Activated CD8-positive, alpha-beta memory T cell treated with anti-CD3 and anti-CD28 coated beads for 36 hours (primary cell): ENCODE measurements around the gene ARID3A. TPM values are rescaled to one million over a fixed set of nuclear protein-coding genes. Genes with fewer than 3 reads are reported as not detected.

ENCODE experiments used
- CTCF ChIA-PET: fragments of 350-600 bp; sonication (Branson Sonifier 250); formaldehyde crosslinking; loops from one replicate; lab custom pipeline; 2021; ENCODE audit warnings: antibody characterized with exemption; lab: Charles Lee
- POLR2A ChIA-PET: fragments of 350-600 bp; sonication (Branson Sonifier 250); formaldehyde crosslinking; loops from one replicate; lab custom pipeline; 2021; ENCODE audit warnings: antibody characterized with exemption; lab: Charles Lee
- total RNA-seq, 2 experiments: library from RNA; stranded (reverse); gene quantifications; one replicate each; pipeline ENCODE4 v1.2.3, GENCODE V29; 2021

Gene ARID3A
- total RNA-seq, 2 experiments from 2014 or later: 18.8 to 19.0 TPM

DNA sequence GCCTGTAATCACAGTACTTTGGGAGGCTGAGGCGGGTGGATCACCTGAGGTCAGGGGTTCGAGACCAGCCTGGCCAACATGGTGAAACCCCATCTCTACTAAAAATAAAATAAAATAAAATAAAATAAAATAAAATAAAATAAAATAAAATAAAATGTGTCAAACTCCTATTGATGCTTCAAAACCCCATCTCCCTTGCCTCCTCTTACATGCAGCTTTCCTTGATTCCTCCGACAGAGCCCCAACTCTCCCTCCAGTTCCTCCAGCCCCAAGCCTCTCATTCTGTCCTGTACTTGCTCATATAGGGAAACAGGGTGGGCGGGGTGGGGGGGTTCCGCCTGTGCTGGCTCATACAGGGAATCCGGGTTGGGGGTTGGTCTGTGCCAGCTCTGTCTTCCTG lies 99.2 kb downstream of the ARID3A start:
- ChIA-PET CTCF (interaction anchor here (0.7 to 1.4 kb wide), 4 partner anchors 14 to 41 kb away, joined by 3 to 5 read pairs (median 4); partner anchors contain the start of gene GRIN3B), POLR2A (interaction anchor here (3.0 kb wide), 1 partner anchor 42 kb away, joined by 14 read pairs; the partner anchor contains the start of gene ARHGAP45)

Other genes starting within 250 kb of the ARID3A start
- gene FSTL3, start 249.6 kb upstream of the ARID3A start, total RNA-seq: 1 to 10 TPM; 7.5 to 8.6 TPM
- not detected for gene PRSS57, start 230.6 kb upstream of the ARID3A start, total RNA-seq
- under 1 TPM in 1 of 2 experiments, not detected in 1; 0.13 TPM for gene PALM, start 217.1 kb upstream of the ARID3A start, total RNA-seq
- gene MISP, start 174.9 kb upstream of the ARID3A start, total RNA-seq: not detected
- gene PTBP1, start 128.6 kb upstream of the ARID3A start, total RNA-seq: 100 to 1,000 TPM; 872 to 908 TPM
- gene PLPPR3, start 104.1 kb upstream of the ARID3A start, total RNA-seq: not detected
- gene AZU1, start 98.2 kb upstream of the ARID3A start, total RNA-seq: not detected
- gene PRTN3, start 85.0 kb upstream of the ARID3A start, total RNA-seq: not detected
- gene ELANE, start 73.7 kb upstream of the ARID3A start, total RNA-seq: not detected
- gene CFD, start 66.4 kb upstream of the ARID3A start, total RNA-seq: 1 to 10 TPM; 1.4 to 1.7 TPM
- gene MED16, start 32.8 kb upstream of the ARID3A start, total RNA-seq: 10 to 100 TPM; 42.8 to 46.8 TPM
- gene RNU6-9, start 32.6 kb upstream of the ARID3A start, total RNA-seq: not detected
- gene R3HDM4, start 12.8 kb upstream of the ARID3A start, total RNA-seq: 10 to 100 TPM; 55.8 to 56.9 TPM
- 1 to 10 TPM; 6.7 to 7.2 TPM for gene KISS1R, start 8.7 kb upstream of the ARID3A start, total RNA-seq
- gene WDR18, start 58.3 kb downstream of the ARID3A start, total RNA-seq: 100 to 1,000 TPM; 121 to 126 TPM
- not detected for gene GRIN3B, start 74.4 kb downstream of the ARID3A start, total RNA-seq
- 100 to 1,000 TPM; 132 to 141 TPM for gene TMEM259, start 95.1 kb downstream of the ARID3A start, total RNA-seq
- gene RNU6-2, start 95.5 kb downstream of the ARID3A start, total RNA-seq: not detected
- gene CNN2, start 100.6 kb downstream of the ARID3A start, total RNA-seq: 10 to 100 TPM; 64.2 to 71.2 TPM
- 10 to 100 TPM; 16.1 to 17.2 TPM for gene ABCA7, start 114.1 kb downstream of the ARID3A start, total RNA-seq
- gene ARHGAP45, start 141.1 kb downstream of the ARID3A start, total RNA-seq: 100 to 1,000 TPM; 148 to 154 TPM
- 100 to 1,000 TPM; 272 to 275 TPM for gene POLR2E, start 169.3 kb downstream of the ARID3A start, total RNA-seq
- 100 to 1,000 TPM; 205 to 209 TPM for gene GPX4, start 178.0 kb downstream of the ARID3A start, total RNA-seq
- 10 to 100 TPM; 56.6 to 59.0 TPM for gene SBNO2, start 248.2 kb downstream of the ARID3A start, total RNA-seq